ENCODE measurements around the gene TNS3.

DNA sequence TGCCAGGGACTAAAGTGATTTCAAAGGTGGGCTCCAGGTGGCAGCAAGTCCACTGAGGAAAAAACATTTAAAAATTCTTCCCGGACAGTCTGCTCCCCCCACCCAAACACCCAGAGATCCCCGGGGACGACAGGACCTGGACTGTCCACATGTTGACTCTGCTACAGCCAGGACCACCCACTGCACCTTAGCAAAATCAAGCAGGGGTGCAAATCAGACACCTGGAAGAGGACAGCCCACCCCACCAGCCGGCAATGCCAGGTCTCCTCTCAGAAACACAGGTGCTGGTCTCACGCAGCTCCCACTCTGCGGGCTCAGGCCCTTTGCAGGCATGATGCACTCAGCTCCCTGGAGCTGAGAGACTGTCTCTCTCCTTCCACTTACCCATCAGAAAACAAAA lies 251.9 kb downstream of the TNS3 start:
- no peak for TF ChIP-seq EZH2 (IDR thresholded peaks at IDR 0.05)
- TF ChIP-seq POLR2AphosphoS5 (IDR thresholded peaks at IDR 0.05; ENCODE audit: borderline replicate concordance, low read depth, low read length) = no peak
- no peak for TF ChIP-seq FOXP2 (optimal IDR thresholded peaks at IDR 0.05; ENCODE audit: control extremely low read depth, extremely low read length, insufficient read depth)
